HT-29 (cell line): ENCODE data around the gene PYY. TPM values are rescaled to one million over a fixed set of nuclear protein-coding genes. Genes with fewer than 3 reads are reported as not detected.

Experiments used
- DNase-seq: peaks from one replicate; pipeline ENCODE4 v3.0.0-alpha.2; 2015; ENCODE audit warnings: low spot score
- total RNA-seq: library from RNA; depleted of rRNA; stranded (reverse); fragments of >200 nt; shearing (Covaris generic); gene quantifications from 2 replicates; pipeline ENCODE4 v1.2.3, GENCODE V29; 2014; rRNA removed

Gene PYY
- total RNA-seq, 1 experiment from 2014 or later = not detected

DNA sequence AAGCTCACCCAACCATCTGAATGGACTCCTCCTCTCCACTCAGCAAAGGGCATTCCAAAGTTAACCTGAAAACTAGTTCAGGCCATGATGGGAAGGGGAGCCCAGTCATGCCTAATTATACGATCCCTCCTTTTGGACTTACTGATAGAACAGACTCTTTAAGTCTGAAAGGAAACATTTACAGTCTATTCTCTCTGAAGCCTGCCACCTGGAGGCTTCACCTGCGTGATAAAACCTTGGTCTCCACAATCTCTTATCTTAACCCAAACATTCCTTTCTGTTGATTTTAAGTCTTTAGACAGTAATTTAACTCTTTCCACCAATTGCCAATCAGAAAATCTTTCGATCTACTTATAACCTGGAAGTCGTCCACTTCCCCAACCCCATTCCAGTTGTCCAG lies 37.4 kb downstream of the PYY start:
- DNase-seq = no peak

DNA sequence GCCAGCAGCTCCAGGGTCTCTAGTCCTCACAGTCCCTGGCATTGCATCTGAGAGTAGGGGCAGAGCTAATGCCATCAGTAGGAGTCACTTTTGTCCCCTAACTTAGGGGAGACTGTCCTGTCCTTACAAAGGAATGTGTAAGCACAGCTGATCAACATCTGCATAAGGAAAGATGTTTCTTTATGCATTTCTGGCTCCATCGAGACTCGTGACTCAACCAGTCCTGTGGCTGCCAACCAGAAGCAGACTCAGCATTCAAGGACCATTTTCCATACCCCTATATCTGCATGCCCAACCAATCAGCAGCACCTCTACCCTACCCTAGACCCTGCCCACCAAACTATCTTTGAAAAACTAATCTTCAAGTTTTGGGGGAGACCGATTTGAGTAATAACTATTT lies 38.2 kb downstream of the PYY start:
- no peak for DNase-seq

DNA sequence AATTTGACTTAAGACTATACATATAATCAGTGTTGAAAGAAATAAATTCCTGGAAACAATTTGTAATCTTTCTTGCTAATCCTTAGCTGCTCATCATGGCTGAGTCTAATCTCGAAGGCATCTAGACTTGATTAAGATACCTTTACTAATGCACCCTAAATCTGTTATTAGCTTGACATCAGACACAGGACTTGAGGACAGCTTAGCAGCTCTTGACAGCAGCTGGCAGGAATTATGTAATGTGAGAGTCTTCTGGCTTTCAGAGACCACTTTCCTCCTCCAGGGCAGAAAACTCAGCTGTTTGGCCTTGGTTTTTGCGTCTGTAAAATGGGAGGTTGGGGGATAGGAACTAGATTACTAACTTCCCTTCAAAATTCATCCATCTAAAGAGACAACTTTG lies 39.3 kb downstream of the PYY start:
- DNase-seq = no peak

DNA sequence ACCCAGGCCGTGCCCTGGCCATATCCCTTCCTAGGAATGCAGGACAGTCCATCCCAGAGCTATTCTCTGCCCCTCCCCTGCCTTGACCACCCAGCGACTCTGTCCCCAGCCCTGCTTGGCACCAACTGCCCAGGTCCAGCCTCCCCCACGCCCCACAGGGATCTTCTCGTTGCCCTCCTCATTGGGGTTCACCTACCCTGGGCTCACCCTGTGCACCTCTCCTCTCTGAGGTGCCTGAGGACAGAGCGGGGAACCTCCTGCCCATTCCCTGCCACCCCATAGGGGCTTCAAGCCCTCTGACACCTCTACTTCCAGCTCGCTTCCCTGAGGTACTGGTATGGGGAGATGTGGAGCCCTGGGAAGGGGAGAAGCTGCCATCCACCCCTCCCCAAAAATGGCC lies 40.2 kb downstream of the PYY start:
- no peak for DNase-seq

DNA sequence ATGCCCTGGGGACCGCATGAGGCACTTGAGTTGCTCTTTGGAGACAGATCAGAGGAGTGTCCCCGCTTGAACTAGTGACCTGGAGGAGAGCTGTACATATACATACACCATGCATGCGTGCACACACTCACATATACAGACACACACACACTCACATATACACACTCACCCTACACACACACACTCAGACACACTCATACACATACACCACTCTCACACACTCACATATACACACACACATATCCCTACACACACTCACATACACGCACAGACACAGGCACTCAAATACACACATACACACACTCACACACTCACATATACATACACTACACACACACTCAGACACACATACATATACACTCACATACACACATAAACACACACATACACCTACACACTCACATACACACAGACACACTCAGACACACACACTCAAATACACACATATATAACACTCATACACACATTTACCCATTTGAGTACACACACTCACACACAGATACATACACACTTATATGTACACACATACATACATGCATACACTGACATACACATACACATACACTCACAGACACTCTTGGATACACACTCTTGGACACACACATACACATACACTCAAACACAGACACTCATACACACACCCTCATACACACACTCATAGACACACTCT lies 41.0 kb downstream of the PYY start:
- DNase-seq = no peak

DNA sequence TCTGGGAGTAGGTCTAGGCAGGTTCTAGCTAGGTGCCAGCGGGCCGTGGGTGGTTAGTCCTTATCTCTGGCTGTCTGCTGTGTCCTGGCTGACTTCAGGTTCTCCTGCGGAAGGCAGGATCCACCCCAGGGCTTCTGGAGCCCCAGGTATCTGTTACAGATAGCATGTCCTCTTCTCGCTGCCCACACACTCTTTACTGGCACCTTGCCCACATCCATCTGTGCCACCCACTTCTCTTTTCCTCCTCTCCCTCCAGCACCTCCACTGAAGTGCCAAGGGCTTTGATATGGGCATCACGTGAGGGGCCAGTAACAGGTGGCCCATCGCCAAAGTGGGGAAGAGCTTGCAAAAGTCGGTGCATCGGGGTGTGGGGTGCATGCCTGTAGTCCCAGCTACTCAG lies 41.8 kb downstream of the PYY start:
- no peak for DNase-seq

DNA sequence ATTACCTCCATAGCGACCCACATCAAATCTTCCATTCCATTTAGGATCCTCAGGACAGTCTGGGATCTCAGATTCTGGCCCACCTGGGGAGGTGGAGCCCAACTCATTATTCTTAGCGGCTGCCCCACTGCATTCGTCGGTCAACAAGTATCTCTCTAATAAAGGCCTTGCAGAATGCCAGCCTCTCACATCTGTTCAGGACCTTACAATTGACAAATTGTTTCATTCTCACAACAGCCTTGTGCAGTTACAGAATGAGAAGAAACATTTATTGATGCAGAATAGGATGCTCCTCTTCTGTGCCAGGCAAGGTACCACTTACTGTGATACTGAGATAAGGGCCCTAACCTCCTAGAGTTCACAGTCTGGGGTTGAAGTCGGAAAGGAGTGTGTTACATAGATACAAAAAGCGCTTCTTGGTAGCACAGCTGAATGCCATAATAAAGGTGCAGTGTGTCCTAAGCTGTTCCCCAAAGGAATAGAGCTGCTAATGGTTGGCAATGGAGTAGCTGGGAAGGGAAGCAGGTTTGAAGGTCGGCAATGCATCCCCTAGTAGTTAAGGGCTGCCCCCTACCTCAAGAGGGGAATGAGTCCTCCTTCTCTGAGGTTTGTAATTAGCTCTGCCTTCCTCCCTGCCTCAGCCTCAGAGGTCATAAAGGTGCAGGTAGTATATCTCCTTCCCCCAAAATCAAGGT lies 44.1 kb downstream of the PYY start:
- DNase-seq = no peak

DNA sequence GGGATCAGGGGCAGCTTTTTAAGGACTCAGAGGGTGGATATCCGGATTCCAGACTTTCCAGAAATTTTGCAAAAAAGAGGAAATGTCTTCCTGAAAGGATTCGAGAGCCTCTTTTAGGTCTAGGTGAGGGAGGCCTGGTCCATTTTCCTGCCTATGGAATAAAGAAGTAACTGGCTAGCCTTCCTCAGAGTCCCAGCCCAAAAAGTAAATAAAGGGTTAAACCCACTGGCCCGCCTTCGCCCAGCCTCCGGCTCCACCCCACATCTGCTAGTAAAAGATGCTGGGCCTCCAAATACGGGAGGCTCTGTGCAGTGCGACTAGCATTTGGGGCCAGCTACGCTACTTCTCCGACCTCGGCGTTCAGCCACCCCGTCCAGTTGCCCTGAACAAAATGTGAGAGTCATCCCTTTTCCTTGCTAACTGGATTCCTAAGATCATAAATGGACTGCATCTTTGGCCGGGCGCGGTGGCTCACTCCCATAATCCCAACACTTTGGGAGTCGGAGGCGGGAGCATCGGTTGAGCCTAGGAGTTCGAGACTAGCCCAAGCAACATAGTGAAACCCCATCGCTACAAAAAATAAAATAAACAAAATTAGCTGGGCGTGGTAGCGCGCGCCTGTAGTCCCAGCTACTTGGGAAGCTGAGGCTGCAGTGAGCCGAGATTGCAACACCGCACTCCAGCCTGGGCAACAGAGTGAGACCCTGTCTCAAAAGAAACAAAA lies 45.6 kb downstream of the PYY start:
- peak; percentile 42 for DNase-seq

DNA sequence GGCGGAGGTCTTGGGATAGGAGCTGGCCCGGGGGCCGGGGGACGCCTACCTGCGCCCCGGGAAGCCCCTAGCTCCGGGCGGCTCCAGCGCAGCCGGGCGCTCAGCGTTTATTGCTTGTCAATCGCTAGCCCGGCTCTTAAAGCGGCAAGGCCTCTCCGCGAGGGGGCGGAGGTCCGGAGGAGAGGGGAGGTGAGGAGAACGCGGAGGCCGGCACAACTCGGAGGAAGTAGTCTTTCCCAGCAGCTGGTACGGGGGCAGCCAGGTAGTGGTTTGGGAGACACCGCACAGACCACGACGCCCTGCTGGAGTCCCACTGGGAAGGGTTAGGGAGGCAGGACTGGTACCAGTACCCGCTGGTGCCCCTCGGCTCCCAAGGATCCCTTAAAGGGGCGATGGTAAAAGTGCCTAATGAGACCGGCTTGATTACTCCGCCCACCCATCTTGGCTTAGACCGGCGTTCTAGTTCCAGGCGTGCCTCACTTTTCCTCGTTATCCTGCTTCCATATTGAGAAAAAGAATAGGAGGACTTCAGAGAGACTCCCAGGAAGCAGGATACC lies 46.2 kb downstream of the PYY start, which contains the start of gene MPP2:
Gene MPP2, minus strand, starts transcription at position 112 of the 557 bp plus-strand sequence. CDS start 3,076 bp downstream, outside the sequence.
- DNase-seq = peak; percentile 27

DNA sequence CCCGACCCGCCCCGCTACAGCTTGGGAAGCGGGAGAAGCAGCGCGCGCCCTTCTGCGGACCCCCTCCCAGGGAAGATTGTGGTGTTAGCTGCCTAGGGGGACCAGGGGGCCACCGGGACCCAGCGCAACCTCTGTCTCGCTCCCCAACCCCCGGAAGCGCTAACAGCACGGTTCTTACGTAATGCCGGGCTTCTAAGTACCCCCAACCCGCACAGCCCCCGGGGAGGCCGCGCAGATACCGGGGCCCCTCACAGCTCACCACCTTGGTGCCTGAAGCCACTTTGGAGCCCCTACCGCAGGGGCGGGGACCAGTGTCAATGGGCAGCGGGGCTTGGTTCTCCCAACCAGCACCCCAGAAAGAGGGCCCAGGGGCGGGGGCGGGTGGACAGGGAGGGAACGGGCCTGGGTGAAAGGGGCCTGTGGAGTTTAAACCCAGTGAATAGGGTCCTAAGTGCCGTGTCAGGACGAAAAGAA lies 46.8 kb downstream of the PYY start:
- no peak for DNase-seq

DNA sequence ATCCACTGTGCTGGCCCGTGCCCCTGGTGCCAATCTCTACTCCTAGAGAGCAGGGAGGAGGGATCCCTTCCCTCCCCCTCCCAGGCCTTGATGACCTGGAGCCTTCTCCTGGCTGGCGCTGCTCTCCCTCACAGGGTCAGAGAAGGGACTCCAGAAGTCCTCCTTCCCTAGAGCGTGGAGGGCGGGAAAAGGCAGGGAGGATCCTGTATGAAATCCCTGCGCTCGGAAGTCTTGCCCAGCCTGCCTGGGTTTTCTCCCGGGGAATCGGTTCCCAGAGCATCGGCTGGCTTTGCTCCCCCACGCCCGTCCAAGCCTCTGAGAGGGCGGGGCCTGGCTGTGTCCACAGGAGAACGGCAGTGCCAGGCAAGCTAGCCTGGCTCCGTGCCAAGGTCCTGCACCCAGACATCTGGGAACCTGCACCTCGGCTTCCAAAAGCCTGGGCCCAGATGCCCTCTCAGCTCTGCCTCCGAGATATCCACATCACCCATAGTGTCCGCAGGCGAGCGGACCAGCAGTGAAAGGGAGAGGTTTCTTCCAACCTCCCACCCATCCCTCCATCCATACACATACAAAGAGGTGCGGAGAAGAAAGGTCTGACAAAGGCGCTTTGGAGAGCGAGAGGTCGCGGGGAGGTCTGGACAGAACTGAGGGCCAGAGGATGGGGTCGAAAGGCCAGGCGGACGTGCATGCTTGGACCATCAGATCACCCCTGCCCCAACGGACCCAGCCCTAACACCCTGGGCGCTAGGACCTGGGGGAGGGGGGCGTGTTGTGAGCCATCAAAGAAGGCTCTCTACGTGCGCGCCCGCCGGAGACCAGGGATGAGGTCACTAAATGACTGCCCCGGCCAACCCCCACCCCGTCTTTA lies 47.5 kb downstream of the PYY start:
- DNase-seq = peak; percentile 27

DNA sequence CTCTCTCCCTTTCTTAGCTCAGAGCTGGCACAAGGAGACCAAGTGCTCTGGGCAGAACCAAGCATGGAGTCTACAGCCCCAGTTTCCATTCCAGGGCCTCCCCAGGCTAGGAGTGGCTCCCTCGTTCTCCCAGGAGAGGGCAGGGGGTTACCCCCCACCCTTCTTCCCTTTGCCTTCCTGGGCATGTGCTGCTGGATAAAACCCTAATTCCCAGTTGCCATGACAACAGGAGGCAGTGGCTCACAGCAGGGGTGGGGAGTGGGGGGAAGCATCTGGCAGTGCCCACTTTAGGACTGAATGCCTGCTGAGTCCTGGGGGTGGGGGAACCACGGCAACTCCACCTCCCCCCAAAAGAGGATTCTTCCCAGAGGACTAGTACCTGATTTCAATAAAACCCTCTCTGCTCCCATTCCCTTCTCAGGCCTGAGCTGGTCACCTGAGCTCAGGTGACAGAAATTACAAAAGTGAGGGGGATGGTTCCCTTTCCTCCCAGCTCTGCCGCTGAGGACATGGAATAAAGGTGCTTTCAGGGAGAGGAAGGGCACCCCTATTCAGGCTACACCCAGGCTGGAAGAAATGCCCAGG lies 48.2 kb downstream of the PYY start:
- DNase-seq = no peak

Other genes with a start within 250 kb of the PYY start
- gene SOST, start 195.1 kb downstream of the PYY start, total RNA-seq = not detected in 2 replicates
- 40.2 and 40.8 TPM in 2 replicates for gene DUSP3, start 175.0 kb downstream of the PYY start, total RNA-seq
- gene CFAP97D1, start 173.5 kb downstream of the PYY start, total RNA-seq = 0.05 and 0.26 TPM in 2 replicates
- gene MPP3, start 120.8 kb downstream of the PYY start, total RNA-seq = 12.0 and 13.9 TPM in 2 replicates
- not detected in 2 replicates for gene CD300LG, start 106.8 kb downstream of the PYY start, total RNA-seq
- 0.29 and 0.56 TPM in 2 replicates for gene MPP2, start 46.4 kb downstream of the PYY start, total RNA-seq
- gene PPY, start 11.5 kb downstream of the PYY start, total RNA-seq = not detected in 2 replicates
- 2.7 and 4.2 TPM in 2 replicates for gene NAGS, start 50.7 kb upstream of the PYY start, total RNA-seq
- gene TMEM101, start 61.0 kb upstream of the PYY start, total RNA-seq = 78.2 and 83.1 TPM in 2 replicates
- gene LSM12, start 112.7 kb upstream of the PYY start, total RNA-seq = 38.9 and 50.0 TPM in 2 replicates
- gene G6PC3, start 116.8 kb upstream of the PYY start, total RNA-seq = 64.6 and 74.2 TPM in 2 replicates
- gene HDAC5, start 169.7 kb upstream of the PYY start, total RNA-seq = 54.8 and 56.3 TPM in 2 replicates
- gene HROB, start 188.0 kb upstream of the PYY start, total RNA-seq = 5.8 and 7.8 TPM in 2 replicates
- 0.03 TPM in 1 of 2 replicates, not detected in the other for gene ASB16, start 216.8 kb upstream of the PYY start, total RNA-seq
- 41.9 and 45.4 TPM in 2 replicates for gene TMUB2, start 233.0 kb upstream of the PYY start, total RNA-seq
- gene ATXN7L3, start 245.9 kb upstream of the PYY start, total RNA-seq = 70.5 and 82.7 TPM in 2 replicates